ENCODE measurements around the gene NDUFB5. TPM values are rescaled to one million over a fixed set of nuclear protein-coding genes. Genes with fewer than 3 reads are reported as not detected.
A peak's percentile ranks its signal among the peaks of the same experiment; 100 is the strongest.

Gene NDUFB5
- total and polyA plus RNA-seq, 4 experiments from 2014 or later, result 55.7 to 121 (median 72.9) TPM

DNA sequence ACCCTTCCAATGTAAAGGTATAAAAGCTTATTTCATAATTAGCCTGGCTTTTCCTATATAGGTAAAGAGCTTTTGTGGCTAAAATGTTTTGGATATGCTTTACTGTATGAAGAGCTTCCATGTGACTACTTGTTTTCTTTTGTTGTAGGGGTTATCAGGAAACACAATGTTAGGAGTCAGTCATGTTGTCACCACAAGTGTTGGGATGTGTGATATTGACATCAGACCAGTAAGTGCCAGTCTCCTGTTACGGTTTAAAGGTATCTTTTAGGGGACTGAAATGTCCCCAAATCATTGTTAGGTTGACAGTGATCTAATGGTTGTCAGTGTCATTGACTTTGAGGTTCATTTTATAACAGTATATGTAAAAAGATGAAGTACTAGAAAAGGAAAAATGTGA is 23.6 kb upstream of the NDUFB5 start:
- H3K4me3 Mint-ChIP-seq, result no peak overlapping the region
- intact Hi-C loops (cut with micrococcal nuclease), result no loop called here
- H3K4me3 ChIP-seq (ENCODE audit: low read length in 2 of 2), result no peak overlapping the region
- POLR2A ChIA-PET (ENCODE audit: partially characterized antibody), result no interaction called here
- no peak overlapping the region for H3K27ac Mint-ChIP-seq
- H3K27ac ChIP-seq (ENCODE audit: low read depth, low read length), result no peak overlapping the region
- no peaks in the 10 kb centered on the region for H3K27me3 Mint-ChIP-seq
- H3K36me3 ChIP-seq (ENCODE audit: insufficient read depth, low read length), result peaks cover 27% of the 10 kb centered on the region
- CTCF ChIA-PET (ENCODE audit: partially characterized antibody), result no interaction called here
- H3K27me3 ChIP-seq (ENCODE audit: insufficient read depth, low read length), result no peaks in the 10 kb centered on the region
- no peaks in the 10 kb centered on the region for H3K4me1 Mint-ChIP-seq
- H3K36me3 Mint-ChIP-seq, result peaks cover 29 to 58% of the 10 kb centered on the region in 2 donors
- H3K9me3 Mint-ChIP-seq, result no peaks in the 10 kb centered on the region
- DNase-seq, result no peak
- H3K9me3 ChIP-seq (ENCODE audit: control insufficient read depth in 1 of 2, low read length in 2 of 2), result no peaks in the 10 kb centered on the region
- H3K4me1 ChIP-seq (ENCODE audit: insufficient read depth, low read length), result no peaks in the 10 kb centered on the region

DNA sequence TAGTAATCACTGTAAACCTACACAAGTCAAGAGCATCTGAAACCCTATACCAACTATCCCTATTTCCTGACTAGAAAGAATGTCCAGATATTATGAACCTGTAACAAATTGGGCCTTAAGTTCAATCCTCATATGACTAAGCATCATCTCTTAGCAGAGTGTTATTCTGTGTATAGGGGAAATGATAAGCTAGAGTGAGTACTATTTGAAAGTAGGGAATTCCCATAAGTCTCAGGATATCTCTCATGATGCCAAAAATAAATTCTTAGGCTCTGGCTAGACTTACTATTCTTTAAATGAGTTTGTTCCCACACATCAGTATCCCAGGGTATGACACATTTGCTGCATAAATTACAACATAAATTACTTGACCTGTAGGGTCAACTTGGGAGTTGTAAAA is 15.5 kb upstream of the NDUFB5 start:
- H3K9me3 Mint-ChIP-seq, result no peaks in the 10 kb centered on the region
- H3K27ac Mint-ChIP-seq, result peak overlapping the region in 3 of 7 donors; percentile 0 to 41 (median 18)
- Histone ChIP-seq H3K27me3 (ENCODE audit: insufficient read depth, low read length) (no peaks in the 10 kb centered on the region), H3K27ac (ENCODE audit: low read depth, low read length) (no peak overlapping the region), H3K36me3 (ENCODE audit: insufficient read depth, low read length) (peaks cover 68% of the 10 kb centered on the region), H3K4me1 (ENCODE audit: insufficient read depth, low read length) (no peaks in the 10 kb centered on the region), H3K4me3 (ENCODE audit: low read length in 2 of 2) (no peak overlapping the region), H3K9me3 (ENCODE audit: control insufficient read depth in 1 of 2, low read length in 2 of 2) (no peaks in the 10 kb centered on the region)
- H3K36me3 Mint-ChIP-seq, result peaks cover 36 to 69% of the 10 kb centered on the region in 2 donors
- CTCF ChIA-PET (ENCODE audit: partially characterized antibody), result no interaction called here
- POLR2A ChIA-PET (ENCODE audit: partially characterized antibody), result no interaction called here
- intact Hi-C loops (cut with micrococcal nuclease), result no loop called here
- H3K4me3 Mint-ChIP-seq, result no peak overlapping the region
- H3K27me3 Mint-ChIP-seq, result no peaks in the 10 kb centered on the region
- no peak for DNase-seq
- H3K4me1 Mint-ChIP-seq, result peaks cover 0 to 2% (median 0%) of the 10 kb centered on the region in 4 donors

DNA sequence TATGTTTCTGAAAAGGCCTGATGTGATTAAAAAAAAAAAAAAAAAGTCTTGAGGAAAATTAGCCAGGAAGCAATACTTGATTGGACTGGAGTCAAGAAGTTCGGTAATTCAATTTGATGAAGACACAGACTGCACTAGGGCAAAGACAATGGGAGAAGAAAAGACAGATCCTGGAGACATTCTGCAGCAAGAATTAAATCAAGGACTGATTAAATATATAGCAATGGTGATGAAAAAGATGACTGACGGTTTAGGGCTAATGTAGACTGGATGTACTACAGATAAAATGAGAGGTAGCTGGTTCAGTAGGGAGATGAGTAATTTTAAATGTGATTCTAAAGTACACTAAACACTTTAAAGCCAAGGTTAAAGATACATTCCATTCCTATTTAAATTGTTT is 13.9 kb upstream of the NDUFB5 start:
- Histone ChIP-seq H3K4me1 (ENCODE audit: insufficient read depth, low read length) (no peaks in the 10 kb centered on the region), H3K36me3 (ENCODE audit: insufficient read depth, low read length) (peaks cover 63% of the 10 kb centered on the region), H3K4me3 (ENCODE audit: low read length in 2 of 2) (no peak overlapping the region), H3K9me3 (ENCODE audit: control insufficient read depth in 1 of 2, low read length in 2 of 2) (no peaks in the 10 kb centered on the region), H3K27ac (ENCODE audit: low read depth, low read length) (no peak overlapping the region), H3K27me3 (ENCODE audit: insufficient read depth, low read length) (no peaks in the 10 kb centered on the region)
- no peak overlapping the region for H3K4me3 Mint-ChIP-seq
- intact Hi-C loops (cut with micrococcal nuclease), result no loop called here
- H3K27me3 Mint-ChIP-seq, result no peaks in the 10 kb centered on the region
- ChIA-PET POLR2A (ENCODE audit: partially characterized antibody) (no interaction called here), CTCF (ENCODE audit: partially characterized antibody) (interaction anchor here (0.7 kb wide), 1 partner anchor 31 kb away, joined by 3 read pairs; no protein-coding TSS in a partner anchor)
- H3K4me1 Mint-ChIP-seq, result peaks cover 0 to 2% (median 0%) of the 10 kb centered on the region in 4 donors
- H3K27ac Mint-ChIP-seq, result peak overlapping the region in 2 of 7 donors; percentile 26 to 40
- peaks cover 33 to 70% of the 10 kb centered on the region in 2 donors for H3K36me3 Mint-ChIP-seq
- H3K9me3 Mint-ChIP-seq, result no peaks in the 10 kb centered on the region
- no peak for DNase-seq

DNA sequence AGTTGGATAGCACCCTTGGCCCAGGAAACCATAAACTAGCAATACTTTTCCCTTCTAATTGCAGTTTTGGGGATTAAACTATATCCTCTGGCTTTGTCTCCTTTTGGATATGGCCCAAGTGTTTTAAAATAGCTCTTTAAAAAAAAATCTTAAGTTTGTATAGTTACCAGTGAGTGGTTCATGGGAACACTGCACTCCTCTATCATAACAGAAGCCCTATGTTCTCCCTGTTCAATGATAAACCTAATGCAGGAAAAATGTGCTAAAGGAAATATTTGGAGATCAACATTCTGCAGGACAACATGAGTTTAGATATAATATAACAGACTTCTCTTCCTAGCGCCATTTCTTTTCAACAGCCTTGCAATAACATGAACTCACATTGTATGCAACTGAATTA is 13.3 kb upstream of the NDUFB5 start:
- Histone ChIP-seq H3K27me3 (ENCODE audit: insufficient read depth, low read length) (no peaks in the 10 kb centered on the region), H3K9me3 (ENCODE audit: control insufficient read depth in 1 of 2, low read length in 2 of 2) (no peaks in the 10 kb centered on the region), H3K4me1 (ENCODE audit: insufficient read depth, low read length) (no peaks in the 10 kb centered on the region), H3K36me3 (ENCODE audit: insufficient read depth, low read length) (peaks cover 60% of the 10 kb centered on the region), H3K4me3 (ENCODE audit: low read length in 2 of 2) (no peak overlapping the region), H3K27ac (ENCODE audit: low read depth, low read length) (no peak overlapping the region)
- Mint-ChIP-seq H3K27me3 (no peaks in the 10 kb centered on the region), H3K27ac (peak overlapping the region in 3 of 7 donors; percentile 3 to 63 (median 40)), H3K9me3 (no peaks in the 10 kb centered on the region), H3K4me3 (no peak overlapping the region), H3K36me3 (peaks cover 31 to 69% of the 10 kb centered on the region in 2 donors), H3K4me1 (peaks cover 0 to 2% (median 0%) of the 10 kb centered on the region in 4 donors)
- ChIA-PET POLR2A (ENCODE audit: partially characterized antibody) (no interaction called here), CTCF (ENCODE audit: partially characterized antibody) (interaction anchor here (1.3 kb wide), 1 partner anchor 58 kb away, joined by 3 read pairs; no protein-coding TSS in a partner anchor)
- intact Hi-C loops (cut with micrococcal nuclease), result no loop called here
- DNase-seq, result no peak

DNA sequence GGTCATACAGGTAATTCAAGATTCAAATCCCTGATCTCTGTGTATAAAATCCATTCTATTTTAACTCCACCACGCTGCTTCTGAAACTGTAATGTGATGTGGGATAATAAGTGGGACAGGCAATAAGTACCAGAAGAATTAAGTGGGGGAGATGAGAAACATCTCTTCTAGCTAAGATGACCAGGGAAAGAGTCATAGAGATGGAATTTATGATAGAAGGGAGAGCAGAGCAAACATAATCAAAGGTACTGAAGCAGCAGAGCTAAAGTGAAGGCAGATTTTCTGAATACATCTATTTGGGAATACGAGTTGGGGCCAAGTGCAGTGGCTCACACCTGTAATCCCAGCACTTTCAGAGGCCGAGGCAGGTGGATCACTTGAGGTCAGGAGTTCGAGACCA is 5.1 kb upstream of the NDUFB5 start:
- Histone ChIP-seq H3K36me3 (ENCODE audit: insufficient read depth, low read length) (peaks cover 41% of the 10 kb centered on the region), H3K4me3 (ENCODE audit: low read length in 2 of 2) (no peak overlapping the region), H3K27ac (ENCODE audit: low read depth, low read length) (no peak overlapping the region), H3K9me3 (ENCODE audit: control insufficient read depth in 1 of 2, low read length in 2 of 2) (no peaks in the 10 kb centered on the region), H3K27me3 (ENCODE audit: insufficient read depth, low read length) (no peaks in the 10 kb centered on the region), H3K4me1 (ENCODE audit: insufficient read depth, low read length) (peaks cover 13% of the 10 kb centered on the region)
- Mint-ChIP-seq H3K27ac (peak overlapping the region in 2 of 7 donors; percentile 17 to 20), H3K27me3 (no peaks in the 10 kb centered on the region), H3K4me3 (no peak overlapping the region), H3K36me3 (peaks cover 27 to 67% of the 10 kb centered on the region in 2 donors), H3K4me1 (peaks cover 3 to 18% (median 13%) of the 10 kb centered on the region in 4 donors), H3K9me3 (no peaks in the 10 kb centered on the region)
- ChIA-PET CTCF (ENCODE audit: partially characterized antibody) (interaction anchor here (0.5 kb wide), 1 partner anchor 166 kb away, joined by 3 read pairs; no protein-coding TSS in a partner anchor), POLR2A (ENCODE audit: partially characterized antibody) (interaction anchor here (1.3 kb wide), 1 partner anchor 54 kb away, joined by 4 read pairs; no protein-coding TSS in a partner anchor)
- no peak for DNase-seq
- intact Hi-C loops (cut with micrococcal nuclease), result no loop called here

- H3K9me3 ChIP-seq (ENCODE audit: control insufficient read depth in 1 of 2, low read length in 2 of 2), result no peaks in the 10 kb centered on the region
- peak overlapping the region; percentile 98 to 99 (median 99) for H3K4me3 Mint-ChIP-seq
- peaks cover 26% of the 10 kb centered on the region for H3K4me1 ChIP-seq (ENCODE audit: insufficient read depth, low read length)
- peaks cover 19 to 47% (median 29%) of the 10 kb centered on the region in 4 donors for H3K4me1 Mint-ChIP-seq
- H3K27me3 Mint-ChIP-seq, result no peaks in the 10 kb centered on the region
- ChIA-PET POLR2A (ENCODE audit: partially characterized antibody) (interaction anchor here (0.7 kb wide), 1 partner anchor 41 kb away, joined by 7 read pairs; no protein-coding TSS in a partner anchor), CTCF (ENCODE audit: partially characterized antibody) (no interaction called here)
- H3K9me3 Mint-ChIP-seq, result no peaks in the 10 kb centered on the region
- H3K27ac ChIP-seq (ENCODE audit: low read depth, low read length), result no peak overlapping the region
- no peak for DNase-seq
- intact Hi-C loops (cut with micrococcal nuclease), result loop anchor here (10.0 kb wide), 1 partner anchor 1311 kb away; the partner anchor contains the start of gene FXR1
- H3K36me3 ChIP-seq (ENCODE audit: insufficient read depth, low read length), result peaks cover 22% of the 10 kb centered on the region
- peak overlapping the region in 1 of 2 donors; percentile 97 for H3K4me3 ChIP-seq (ENCODE audit: low read length in 2 of 2)
- H3K27ac Mint-ChIP-seq, result peak overlapping the region in 6 of 7 donors; percentile 12 to 99 (median 98)
- H3K27me3 ChIP-seq (ENCODE audit: insufficient read depth, low read length), result no peaks in the 10 kb centered on the region
- peaks cover 21 to 53% of the 10 kb centered on the region in 2 donors for H3K36me3 Mint-ChIP-seq
Measured at GRCh38 chr3:179603321-179603720, 1.3 kb upstream of the NDUFB5 start.

DNA sequence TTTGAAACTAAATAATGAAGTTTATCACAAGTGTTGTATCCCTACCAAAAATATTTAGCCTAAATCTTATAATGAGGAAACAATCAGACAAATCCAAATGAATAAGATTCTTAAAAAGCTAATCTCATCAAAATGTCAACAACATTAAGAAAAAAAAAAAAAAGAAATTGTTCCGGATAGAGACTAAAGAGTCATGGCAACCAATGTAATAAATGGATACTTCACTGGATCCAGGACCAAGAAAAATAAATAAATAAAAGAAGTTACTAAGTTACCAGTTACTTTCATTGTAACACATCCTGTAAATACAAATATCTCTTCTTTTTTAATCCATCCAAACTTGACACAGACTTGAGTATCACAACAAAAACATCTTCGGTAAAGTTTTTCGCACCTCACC is 763 bp upstream of the NDUFB5 start:
- H3K9me3 Mint-ChIP-seq, result no peaks in the 10 kb centered on the region
- no peak for DNase-seq
- CTCF ChIA-PET (ENCODE audit: partially characterized antibody), result no interaction called here
- no peaks in the 10 kb centered on the region for H3K27me3 Mint-ChIP-seq
- intact Hi-C loops (cut with micrococcal nuclease), result loop anchor here (1.0 to 10.0 kb wide), 6 partner anchors 42 to 1385 kb away; partner anchors contain the start of genes ACTL6A, DNAJC19, FXR1 and MFN1
- Histone ChIP-seq H3K36me3 (ENCODE audit: insufficient read depth, low read length) (peaks cover 17% of the 10 kb centered on the region), H3K4me3 (ENCODE audit: low read length in 2 of 2) (peak overlapping the region; percentile 82 to 97), H3K9me3 (ENCODE audit: control insufficient read depth in 1 of 2, low read length in 2 of 2) (no peaks in the 10 kb centered on the region), H3K27me3 (ENCODE audit: insufficient read depth, low read length) (no peaks in the 10 kb centered on the region), H3K4me1 (ENCODE audit: insufficient read depth, low read length) (peaks cover 31% of the 10 kb centered on the region), H3K27ac (ENCODE audit: low read depth, low read length) (peak overlapping the region; percentile 97)
- peak overlapping the region; percentile 98 to 99 (median 99) for H3K4me3 Mint-ChIP-seq
- POLR2A ChIA-PET (ENCODE audit: partially characterized antibody), result interaction anchor here (0.7 to 1.8 kb wide), 2 partner anchors 41 to 456 kb away, joined by 7 to 12 read pairs; partner anchors contain the start of gene PIK3CA
- peak overlapping the region; percentile 97 to 100 (median 99) for H3K27ac Mint-ChIP-seq
- H3K4me1 Mint-ChIP-seq, result peaks cover 21 to 50% (median 32%) of the 10 kb centered on the region in 4 donors
- peaks cover 21 to 48% of the 10 kb centered on the region in 2 donors for H3K36me3 Mint-ChIP-seq

All from CD4-positive, alpha-beta memory T cell (primary cell).